OCI-LY3 (cell line): Measurements from ENCODE around the gene LPCAT1.
A peak's percentile ranks its signal among the peaks of the same experiment; 100 is the strongest.

Experiments used
- H2AFZ ChIP-seq: fragments of 200-600, 300-600 bp; shearing (Covaris generic); 2 replicates; pipeline ENCODE4 v1.6.0; 2014; ENCODE audit warnings: antibody characterized with exemption, low read depth, low read length
- H3K27ac ChIP-seq: fragments of 200-600, 300-600 bp; sonication (generic); 2 replicates; pipeline ENCODE4 v1.5.1; 2014; ENCODE audit warnings: mild to moderate bottlenecking, low read length, moderate library complexity, mixed read lengths
- H3K27me3 ChIP-seq: fragments of 200-600, 300-600 bp; sonication (generic); 2 replicates; pipeline ENCODE4 v1.6.1; 2014; ENCODE audit warnings: low read depth, low read length, mixed read lengths
- H3K36me3 ChIP-seq: fragments of 200-600, 300-600 bp; sonication (generic); replicated peaks from 2 replicates; pipeline ENCODE3; 2014; ENCODE audit warnings: low read depth, low read length, mixed read lengths
- H3K4me1 ChIP-seq: fragments of 300-600, 200-600 bp; sonication (generic); 2 replicates; pipeline ENCODE4 v1.6.1; 2014; ENCODE audit warnings: low read length, mixed read lengths
- H3K4me2 ChIP-seq: fragments of 200-600, 300-600 bp; sonication (generic); 2 replicates; pipeline ENCODE4 v1.6.1; 2014; ENCODE audit warnings: low read length, mixed read lengths
- H3K4me3 ChIP-seq: fragments of 300-600, 200-600 bp; sonication (generic); 2 replicates; pipeline ENCODE4 v1.5.1; 2014; ENCODE audit warnings: antibody characterized with exemption, mild to moderate bottlenecking, low read length, moderate library complexity
- H3K79me2 ChIP-seq: fragments of 300-600, 200-600 bp; shearing (Covaris generic); 2 replicates; pipeline ENCODE4 v1.6.1; 2014; ENCODE audit warnings: mild to moderate bottlenecking, low read length, mixed read lengths
- H3K9ac ChIP-seq: fragments of 300-600, 200-600 bp; shearing (Covaris generic); 2 replicates; pipeline ENCODE4 v1.6.0; 2014; ENCODE audit warnings: mild to moderate bottlenecking, low read length, moderate library complexity
- H3K9me3 ChIP-seq: fragments of 200-600, 300-600 bp; shearing (Covaris generic); 2 replicates; pipeline ENCODE4 v1.6.1; 2014; ENCODE audit warnings: low read length, mixed read lengths; ENCODE audit not compliant: insufficient read depth
- H4K20me1 ChIP-seq: fragments of 200-600, 300-600 bp; sonication (generic); 2 replicates; pipeline ENCODE4 v1.6.1; 2016; ENCODE audit warnings: low read length, mixed read lengths; ENCODE audit not compliant: insufficient read depth
- CTCF ChIP-seq: fragments of 200-600, 300-600 bp; sonication (generic); IDR thresholded peaks from 2 replicates; pipeline ENCODE4 v1.5.1; 2014; ENCODE audit warnings: antibody characterized with exemption, low read length, low read depth
- EZH2phosphoT487 ChIP-seq: fragments of 200-600 bp; shearing (Covaris generic); IDR thresholded peaks from 2 replicates; pipeline ENCODE4 v1.6.1; 2018; ENCODE audit warnings: antibody characterized with exemption, mixed run types, low read depth

Gene LPCAT1

GRCh38 chr5:1514027-1514818, 9.5 kb downstream of the LPCAT1 start:
- Histone ChIP-seq H4K20me1 (peaks cover 98% of the 10 kb centered on the region), H3K36me3 (peaks cover 58% of the 10 kb centered on the region), H3K4me2 (no peak overlapping the region; the same call in 1 of the 2 replicates), H3K4me3 (no peak overlapping the region), H2AFZ (no peak overlapping the region), H3K9me3 (no peaks in the 10 kb centered on the region), H3K4me1 (peaks cover 61% of the 10 kb centered on the region), H3K27me3 (no peaks in the 10 kb centered on the region), H3K27ac (no peak overlapping the region), H3K79me2 (peaks cover 100% of the 10 kb centered on the region), H3K9ac (no peak overlapping the region)
- TF ChIP-seq CTCF (no peak), EZH2phosphoT487 (no peak)

GRCh38 chr5:1513326-1514026, 10.3 kb downstream of the LPCAT1 start:
- Histone ChIP-seq H3K4me2 (peak overlapping the region; percentile 36), H3K27ac (peak overlapping the region; percentile 40), H4K20me1 (peaks cover 98% of the 10 kb centered on the region), H2AFZ (no peak overlapping the region), H3K36me3 (peaks cover 56% of the 10 kb centered on the region), H3K79me2 (peaks cover 100% of the 10 kb centered on the region), H3K9me3 (no peaks in the 10 kb centered on the region), H3K4me1 (peaks cover 55% of the 10 kb centered on the region), H3K9ac (no peak overlapping the region), H3K27me3 (no peaks in the 10 kb centered on the region), H3K4me3 (no peak overlapping the region)
- TF ChIP-seq EZH2phosphoT487 = no peak

GRCh38 chr5:1512541-1513291, 11.0 kb downstream of the LPCAT1 start:
- peak overlapping the region; percentile 36 for H3K4me2 ChIP-seq
- peaks cover 98% of the 10 kb centered on the region for H4K20me1 ChIP-seq
- no peak for TF ChIP-seq EZH2phosphoT487
- no peak for TF ChIP-seq CTCF
- no peaks in the 10 kb centered on the region for H3K27me3 ChIP-seq
- peaks cover 57% of the 10 kb centered on the region for H3K36me3 ChIP-seq
- no peak overlapping the region for H3K4me3 ChIP-seq
- peak overlapping the region; percentile 40 for H3K27ac ChIP-seq
- H3K79me2 ChIP-seq = peaks cover 100% of the 10 kb centered on the region
- H2AFZ ChIP-seq = no peak overlapping the region
- peaks cover 55% of the 10 kb centered on the region for H3K4me1 ChIP-seq
- no peak overlapping the region for H3K9ac ChIP-seq
- H3K9me3 ChIP-seq = no peaks in the 10 kb centered on the region

GRCh38 chr5:1511651-1512540, 11.9 kb downstream of the LPCAT1 start:
- no peak overlapping the region for H3K9ac ChIP-seq

More at GRCh38 chr5:1511651-1512540, 11.9 kb downstream of the LPCAT1 start:
- no peaks in the 10 kb centered on the region for H3K9me3 ChIP-seq
- peaks cover 100% of the 10 kb centered on the region for H3K79me2 ChIP-seq
- no peak overlapping the region for H3K4me2 ChIP-seq
- no peaks in the 10 kb centered on the region for H3K27me3 ChIP-seq
- H2AFZ ChIP-seq = no peak overlapping the region
- H3K36me3 ChIP-seq = peaks cover 53% of the 10 kb centered on the region
- H3K4me3 ChIP-seq = no peak overlapping the region
- peaks cover 98% of the 10 kb centered on the region for H4K20me1 ChIP-seq
- peak; percentile 31 for TF ChIP-seq CTCF
- TF ChIP-seq EZH2phosphoT487 = no peak
- peak overlapping the region; percentile 40; the same call in 1 of the 2 replicates for H3K27ac ChIP-seq
- H3K4me1 ChIP-seq = peaks cover 55% of the 10 kb centered on the region
